ENCODE data around the gene PDE6G. TPM values are rescaled to one million over a fixed set of nuclear protein-coding genes. Genes with fewer than 3 reads are reported as not detected.

Gene PDE6G
- total and polyA plus RNA-seq, 2 experiments from 2014 or later: 5.5 to 9.0 TPM

GRCh38 chr17:81630274-81630673 is 26.1 kb downstream of the PDE6G start:
- peaks cover 6% of the 10 kb centered on the region for H3K27me3 Mint-ChIP-seq (ENCODE audit: insufficient read depth, low read depth, poor library complexity)
- no peaks in the 10 kb centered on the region for H3K9me2 ChIP-seq (ENCODE audit: insufficient read depth)
- DNase-seq (ENCODE audit: low spot score) (no peak), ATAC-seq (no peak)
- 0 out of 2 replicates have a peak, but pooled peaks cover 9% of the 10 kb centered on the region for H3F3A ChIP-seq (replicated peaks; ENCODE audit: low read depth)
- H4K20me1 ChIP-seq (replicated peaks; ENCODE audit: insufficient read depth): peaks cover 40% of the 10 kb centered on the region
- peaks cover 58% of the 10 kb centered on the region for H3K79me2 ChIP-seq (replicated peaks; ENCODE audit: insufficient read depth)
- H3K4me3 ChIP-seq: no peak overlapping the region
- H3K27ac ChIP-seq (ENCODE audit: low read depth): no peak overlapping the region
- H3K36me3 Mint-ChIP-seq (ENCODE audit: low read depth): peaks cover 61% of the 10 kb centered on the region
- no peak overlapping the region for H3K4me2 ChIP-seq
- H3K4me1 ChIP-seq (ENCODE audit: insufficient read depth): no peaks in the 10 kb centered on the region
- H3K27me3 ChIP-seq (ENCODE audit: insufficient read depth): no peaks in the 10 kb centered on the region
- peaks cover 50% of the 10 kb centered on the region for H3K36me3 ChIP-seq (ENCODE audit: insufficient read depth)
- no peak overlapping the region for H2AFZ ChIP-seq
- peaks cover 6% of the 10 kb centered on the region; the same call in 2 of the 3 replicates for H3K4me1 Mint-ChIP-seq
- no peaks in the 10 kb centered on the region for H3K9me3 Mint-ChIP-seq
- H3K27ac Mint-ChIP-seq: no peak overlapping the region
- H3K4me3 Mint-ChIP-seq: no peak overlapping the region
- TF ChIP-seq POLR2AphosphoS5 (IDR thresholded peaks at IDR 0.05; ENCODE audit: low read depth) (no peak), ZNF462 (CRISPR knock-in tag; IDR thresholded peaks at IDR 0.05) (no peak), ETS1 (IDR thresholded peaks at IDR 0.05) (no peak), NANOG (IDR thresholded peaks at IDR 0.05; ENCODE audit: borderline replicate concordance) (no peak), EZH2phosphoT487 (IDR thresholded peaks at IDR 0.05; ENCODE audit: unreplicated experiment) (no peak), REST (IDR thresholded peaks at IDR 0.05; ENCODE audit: unreplicated experiment) (no peak), CTCF (conservative IDR thresholded peaks at IDR 0.05; ENCODE audit: low read depth in 2 of 2) (no peak), EZH2 (IDR thresholded peaks at IDR 0.05; ENCODE audit: low read depth, unreplicated experiment) (no peak), ZNF331 (CRISPR knock-in tag; IDR thresholded peaks at IDR 0.05; ENCODE audit: low read depth) (no peak), STAT1 (IDR thresholded peaks at IDR 0.05; ENCODE audit: unreplicated experiment) (no peak), ZNF114 (CRISPR knock-in tag; IDR thresholded peaks at IDR 0.05) (no peak), CREB1 (CRISPR knock-in tag; IDR thresholded peaks at IDR 0.05; ENCODE audit: low read depth) (no peak)

Data from GM23338 (cell line).